ENCODE measurements around the gene SART3. TPM values are rescaled to one million over a fixed set of nuclear protein-coding genes. Genes with fewer than 3 reads are reported as not detected.
A peak's percentile ranks its signal among the peaks of the same experiment; 100 is the strongest.

SART3 gene
- total and polyA plus RNA-seq, 10 of the 15 experiments (the other 5 are each of a cell fraction or from before 2014, with no cell fraction given), result 8.8 to 179 (median 54.9) TPM

DNA sequence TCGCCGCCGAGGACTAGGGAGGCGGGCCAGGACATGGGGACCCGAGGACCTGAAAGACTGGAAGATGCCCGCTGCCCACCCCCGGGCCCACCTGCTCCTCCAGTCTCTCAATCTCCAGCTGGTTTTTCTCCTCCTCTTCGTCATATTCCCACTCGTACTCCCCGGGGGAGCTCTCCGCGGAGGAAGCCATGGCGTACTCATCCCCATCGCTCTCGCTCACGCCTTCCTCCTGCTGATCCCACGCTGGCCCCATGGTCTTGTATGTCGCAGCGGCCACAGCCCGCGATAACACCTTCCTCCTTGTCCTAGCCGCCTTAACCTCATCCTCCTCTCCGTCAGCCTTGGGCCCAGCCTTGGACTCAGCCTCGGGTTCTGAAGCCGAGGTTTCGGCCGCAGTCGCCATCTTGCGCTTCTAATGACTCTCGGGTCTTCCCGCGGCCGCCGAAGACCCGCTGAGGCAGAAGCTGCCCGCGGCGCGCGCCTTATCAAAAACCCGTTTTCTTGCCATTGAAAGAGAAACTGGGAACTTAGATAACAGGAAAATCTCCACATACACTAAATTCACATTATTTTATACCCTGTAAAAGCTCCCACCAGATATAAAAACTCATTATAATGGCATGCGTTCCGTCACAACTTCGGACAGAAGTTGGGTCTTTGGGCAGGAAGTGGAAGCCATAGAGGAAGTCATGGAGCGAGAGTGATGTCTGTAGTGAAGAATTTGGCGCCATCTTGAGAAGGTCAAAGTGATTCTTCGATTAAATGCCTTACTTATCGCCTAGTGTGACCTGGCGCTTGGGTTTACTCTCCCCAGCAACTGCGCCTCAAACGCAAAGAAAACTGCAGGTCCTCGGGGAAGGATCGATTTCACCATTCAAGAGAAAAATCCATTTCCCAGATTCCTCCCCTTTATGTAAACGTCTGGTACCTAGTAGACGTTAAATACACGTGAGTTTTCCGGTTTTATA, at the start of gene SART3 (continued):
- TF ChIP-seq, protein P1, sequence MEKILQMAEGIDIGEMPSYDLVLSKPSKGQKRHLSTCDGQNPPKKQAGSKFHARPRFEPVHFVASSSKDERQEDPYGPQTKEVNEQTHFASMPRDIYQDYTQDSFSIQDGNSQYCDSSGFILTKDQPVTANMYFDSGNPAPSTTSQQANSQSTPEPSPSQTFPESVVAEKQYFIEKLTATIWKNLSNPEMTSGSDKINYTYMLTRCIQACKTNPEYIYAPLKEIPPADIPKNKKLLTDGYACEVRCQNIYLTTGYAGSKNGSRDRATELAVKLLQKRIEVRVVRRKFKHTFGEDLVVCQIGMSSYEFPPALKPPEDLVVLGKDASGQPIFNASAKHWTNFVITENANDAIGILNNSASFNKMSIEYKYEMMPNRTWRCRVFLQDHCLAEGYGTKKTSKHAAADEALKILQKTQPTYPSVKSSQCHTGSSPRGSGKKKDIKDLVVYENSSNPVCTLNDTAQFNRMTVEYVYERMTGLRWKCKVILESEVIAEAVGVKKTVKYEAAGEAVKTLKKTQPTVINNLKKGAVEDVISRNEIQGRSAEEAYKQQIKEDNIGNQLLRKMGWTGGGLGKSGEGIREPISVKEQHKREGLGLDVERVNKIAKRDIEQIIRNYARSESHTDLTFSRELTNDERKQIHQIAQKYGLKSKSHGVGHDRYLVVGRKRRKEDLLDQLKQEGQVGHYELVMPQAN (conservative IDR thresholded peaks at IDR 0.05), result peak; percentile 78
- TF ChIP-seq ZNF207 (IDR thresholded peaks at IDR 0.05; ENCODE audit: borderline replicate concordance), result peak; percentile 95
- 0 out of 2 replicates have a peak, but pooled peaks have one; percentile 23 for TF ChIP-seq SMARCA5 (IDR thresholded peaks at IDR 0.05)
- TF ChIP-seq NBN (IDR thresholded peaks at IDR 0.05), result peak; percentile 75
- peak; percentile 77 for TF ChIP-seq ATF7 (IDR thresholded peaks at IDR 0.05; ENCODE audit: low read depth)
- peak; percentile 81 for TF ChIP-seq RB1 (IDR thresholded peaks at IDR 0.05; ENCODE audit: borderline replicate concordance)
- no peak for TF ChIP-seq RBBP5 (conservative IDR thresholded peaks at IDR 0.05)
- TF ChIP-seq PAX8 (IDR thresholded peaks at IDR 0.05), result no peak
- peak; percentile 65; the same call in 1 of the 2 replicates for TF ChIP-seq LARP7 (IDR thresholded peaks at IDR 0.05)
- TF ChIP-seq SKIL (IDR thresholded peaks at IDR 0.05; ENCODE audit: low read depth, poor library complexity, severe bottlenecking), result peak; percentile 85
- no peak for TF ChIP-seq SREBF1 (IDR thresholded peaks at IDR 0.05; ENCODE audit: low read length)
- TF ChIP-seq SMAD1 (IDR thresholded peaks at IDR 0.05; ENCODE audit: low read depth, partially characterized antibody), result peak; percentile 56
- TF ChIP-seq MYB (IDR thresholded peaks at IDR 0.05; ENCODE audit: borderline replicate concordance, low read depth, low read length), result peak; percentile 98
- TF ChIP-seq RAD51 (IDR thresholded peaks at IDR 0.05), result 0 out of 2 replicates have a peak, but pooled peaks have one; percentile 15
- no peak for TF ChIP-seq KAT2A (conservative IDR thresholded peaks at IDR 0.05; ENCODE audit: control insufficient read depth, low read depth, low read length)
- TF ChIP-seq NFYB (IDR thresholded peaks at IDR 0.05; ENCODE audit: insufficient read depth, low read depth, low read length), result no peak
- peak; percentile 90 for TF ChIP-seq POLR2AphosphoS5 (IDR thresholded peaks at IDR 0.05; ENCODE audit: low read length)
- TF ChIP-seq HCFC1 (IDR thresholded peaks at IDR 0.05; ENCODE audit: low read length), result peak; percentile 85
- peak; percentile 80 for TF ChIP-seq PKNOX1 (IDR thresholded peaks at IDR 0.05)
- peak; percentile 91 for TF ChIP-seq IKZF1 (conservative IDR thresholded peaks at IDR 0.05)
- 0 out of 2 replicates have a peak, but pooled peaks have one; percentile 21 for TF ChIP-seq BACH1 (IDR thresholded peaks at IDR 0.05; ENCODE audit: borderline replicate concordance)
- no peak for TF ChIP-seq SUZ12 (IDR thresholded peaks at IDR 0.05; ENCODE audit: unreplicated experiment)
- no peak for TF ChIP-seq TCF3 (IDR thresholded peaks at IDR 0.05; ENCODE audit: borderline replicate concordance, insufficient read depth, low read depth, low read length)
- peak; percentile 80 for TF ChIP-seq SIX5 (IDR thresholded peaks at IDR 0.05; ENCODE audit: low read depth, low read length, severe bottlenecking)
- no peak for TF ChIP-seq KDM1A (IDR thresholded peaks at IDR 0.05; ENCODE audit: borderline replicate concordance)

All from GM12878 (cell line).